Liver (tissue), 3 donors: ENCODE results near the gene PPP6R3.
"Not testable (repeated sequence)": the region's sequence is repeated elsewhere in the genome, so short reads cannot be mapped to it uniquely, and the experiment has no call there.

Experiments
- CTCF ChIP-seq: fragments of 150-350 bp; IDR thresholded peaks from 2 replicates; pipeline ENCODE4 v1.5.1; 2017; ENCODE audit warnings: improper control_type of control experiment, low read depth, low read length; ENCODE audit not compliant: missing input control
- FOXA1 ChIP-seq: IDR thresholded peaks from 2 replicates; pipeline ENCODE4 v1.6.1; 2016; ENCODE audit warnings: antibody characterized with exemption
- GABPA ChIP-seq, 2 donors: IDR thresholded peaks in 1 of 2; conservative IDR thresholded peaks in 1 of 2; 2 replicates each; pipeline ENCODE4 v1.6.1; 2016; ENCODE audit warnings: antibody characterized with exemption in 2 of 2, mild to moderate bottlenecking in 1 of 2, moderate library complexity in 1 of 2
- JUND ChIP-seq, 2 donors: IDR thresholded peaks; 2 replicates each; pipeline ENCODE4 v1.6.1; 2016; ENCODE audit warnings: antibody characterized with exemption in 2 of 2
- MAX ChIP-seq: IDR thresholded peaks from 2 replicates; pipeline ENCODE4 v1.6.1; 2016; ENCODE audit warnings: antibody characterized with exemption
- REST ChIP-seq: IDR thresholded peaks from 2 replicates; pipeline ENCODE4 v1.6.1; 2016; ENCODE audit warnings: antibody characterized with exemption, mild to moderate bottlenecking
- RXRA ChIP-seq, 2 donors: IDR thresholded peaks; 2 replicates each; pipeline ENCODE4 v1.6.1; 2017 to 2018; ENCODE audit warnings: antibody characterized with exemption in 2 of 2, mild to moderate bottlenecking in 1 of 2
- SP1 ChIP-seq: IDR thresholded peaks from 2 replicates; pipeline ENCODE4 v1.6.1; 2018; ENCODE audit warnings: antibody characterized with exemption, mild to moderate bottlenecking
- TAF1 ChIP-seq: conservative IDR thresholded peaks from 2 replicates; pipeline ENCODE4 v1.6.1; 2016; ENCODE audit warnings: antibody characterized with exemption, mild to moderate bottlenecking
- donor health status: healthy.
- donor health status: healthy.

GRCh38 chr11:68626236-68626635 is 165.7 kb downstream of the PPP6R3 start:
- TF ChIP-seq CTCF; FOXA1; GABPA (IDR thresholded peaks at IDR 0.05 in 1 of 2, conservative IDR thresholded peaks at IDR 0.05 in 1 of 2); SP1; TAF1; RXRA (IDR thresholded peaks at IDR 0.05); JUND (IDR thresholded peaks at IDR 0.05); REST; MAX: not testable (repeated sequence)
